HG03457 (cell line): ENCODE results near the gene SERPINB13.
"Not testable (repeated sequence)": the region's sequence is repeated elsewhere in the genome, so short reads cannot be mapped to it uniquely, and the experiment has no call there.

Experiments
- ATAC-seq: cut with Tn5 transposase; IDR thresholded peaks from one replicate; pipeline ENCODE4 v1.9.1; 2021; ENCODE audit warnings: moderate number of reproducible peaks; ENCODE audit not compliant: unreplicated experiment

The SERPINB13 gene

DNA sequence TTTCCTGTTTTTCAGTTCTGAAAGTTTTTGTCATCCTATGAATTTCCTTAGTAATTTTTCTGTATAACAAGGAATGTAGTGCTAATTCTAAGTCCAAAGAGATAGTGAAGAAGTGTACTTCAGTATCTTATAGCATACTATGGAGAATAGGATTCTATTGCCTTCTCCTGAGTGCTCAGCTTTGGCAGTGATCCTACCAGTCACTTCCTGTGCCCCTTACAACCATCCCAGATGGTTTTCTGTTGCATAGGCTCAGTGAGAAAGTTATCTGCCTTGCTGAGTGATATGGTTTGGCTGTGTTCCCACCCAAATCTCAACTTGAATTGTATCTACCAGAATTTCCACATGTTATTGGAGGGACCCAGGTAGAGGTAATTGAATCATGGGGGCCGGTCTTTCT is 57.6 kb downstream of the SERPINB13 start:
- not testable (repeated sequence) for ATAC-seq

DNA sequence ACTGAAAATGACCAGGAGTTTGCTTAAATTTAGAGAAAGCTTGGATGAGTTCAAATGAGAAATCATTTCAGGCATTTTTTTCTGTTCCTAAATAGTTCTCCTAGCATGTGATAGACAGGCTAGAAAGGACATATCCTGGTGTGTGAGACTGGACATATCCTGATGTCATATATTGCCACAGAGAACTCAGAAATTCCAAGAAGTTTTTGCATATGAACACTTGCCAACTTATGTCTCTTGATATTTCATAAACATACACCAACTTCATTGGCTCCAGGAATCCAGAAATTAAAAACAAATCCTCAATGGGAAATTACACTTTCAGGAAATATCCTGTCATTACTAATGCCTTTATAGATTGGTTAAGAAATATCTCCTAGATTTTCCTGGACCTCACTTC is 59.8 kb downstream of the SERPINB13 start:
- ATAC-seq = no peak

DNA sequence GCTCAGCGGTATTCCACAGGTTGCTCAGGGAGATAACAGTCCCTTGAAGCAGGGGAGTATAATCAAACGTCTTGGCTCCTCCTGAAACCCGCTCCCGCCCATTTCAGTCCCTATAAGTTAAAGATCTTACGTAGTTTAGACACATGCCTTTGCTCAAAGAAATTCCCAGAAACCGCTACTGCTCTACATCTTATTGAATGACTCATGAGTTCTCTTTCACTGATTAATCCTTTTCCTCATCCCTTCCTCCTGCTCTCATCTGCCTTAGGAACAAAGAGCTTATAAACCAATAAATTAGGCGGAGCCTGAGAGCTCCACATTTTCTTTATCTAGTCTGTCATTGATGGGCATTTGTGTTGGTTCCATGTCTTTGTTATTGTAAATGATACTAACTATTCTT is 61.1 kb downstream of the SERPINB13 start:
- no peak for ATAC-seq
